HG03439 (cell line): ENCODE data around the gene BEND6.

ENCODE experiments used
- ATAC-seq: cut with Tn5 transposase; IDR thresholded peaks from one replicate; pipeline ENCODE4 v1.9.1; 2021; ENCODE audit warnings: mild to moderate bottlenecking, moderate library complexity; ENCODE audit not compliant: unreplicated experiment

The BEND6 gene, protein sequence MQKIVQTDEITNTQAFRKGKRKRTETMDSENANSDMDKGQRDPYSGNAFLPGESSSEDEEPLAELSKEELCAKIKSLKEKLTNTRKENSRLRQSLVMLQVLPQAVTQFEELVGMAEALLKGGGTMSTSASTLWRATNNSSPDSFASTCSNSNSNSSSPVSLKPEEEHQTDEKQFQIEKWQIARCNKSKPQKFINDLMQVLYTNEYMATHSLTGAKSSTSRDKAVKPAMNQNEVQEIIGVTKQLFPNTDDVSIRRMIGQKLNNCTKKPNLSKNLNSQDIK

DNA sequence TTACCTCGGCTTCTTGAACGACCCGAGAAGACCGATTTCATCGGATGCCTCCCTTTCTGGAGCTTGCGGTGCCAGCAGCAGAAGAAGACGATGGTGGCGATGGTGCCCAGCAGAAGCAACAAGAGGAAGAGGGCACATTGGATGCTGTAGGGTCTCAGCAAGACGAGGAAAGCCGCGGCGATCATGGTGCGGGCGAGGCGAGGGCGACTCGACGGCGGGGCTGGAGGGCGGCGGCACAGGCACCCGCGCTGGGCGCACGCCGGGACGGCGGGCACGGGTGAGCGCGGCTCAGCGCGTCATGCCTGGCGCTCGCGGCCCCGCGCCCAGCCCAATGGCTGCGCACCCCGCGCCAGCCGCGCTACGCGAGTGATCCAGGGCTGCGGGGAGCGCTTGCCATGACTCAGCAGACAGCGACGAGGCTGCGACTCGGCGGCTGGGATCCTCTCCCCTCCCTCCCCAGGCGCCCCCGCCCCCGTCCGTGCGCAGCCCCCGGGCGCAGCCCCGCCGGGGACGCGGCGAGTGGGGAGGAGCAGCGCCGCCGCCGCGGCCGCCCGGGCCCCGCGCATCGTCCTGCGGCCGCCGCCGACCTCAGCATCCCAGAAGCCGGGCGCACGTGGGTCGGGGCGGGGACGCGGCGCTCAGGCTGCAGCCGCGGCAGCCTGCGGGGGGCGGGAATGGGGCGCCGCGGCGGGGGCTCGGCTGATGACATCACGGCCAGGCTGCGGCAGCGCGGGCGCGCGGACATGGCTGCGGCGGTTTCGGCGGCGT is at the start of gene BEND6:
BEND6 (plus strand) TSS at position 705 of the 768 bp plus-strand sequence. CDS start 26,704 bp downstream, outside the sequence.
- peak; percentile 45 for ATAC-seq

DNA sequence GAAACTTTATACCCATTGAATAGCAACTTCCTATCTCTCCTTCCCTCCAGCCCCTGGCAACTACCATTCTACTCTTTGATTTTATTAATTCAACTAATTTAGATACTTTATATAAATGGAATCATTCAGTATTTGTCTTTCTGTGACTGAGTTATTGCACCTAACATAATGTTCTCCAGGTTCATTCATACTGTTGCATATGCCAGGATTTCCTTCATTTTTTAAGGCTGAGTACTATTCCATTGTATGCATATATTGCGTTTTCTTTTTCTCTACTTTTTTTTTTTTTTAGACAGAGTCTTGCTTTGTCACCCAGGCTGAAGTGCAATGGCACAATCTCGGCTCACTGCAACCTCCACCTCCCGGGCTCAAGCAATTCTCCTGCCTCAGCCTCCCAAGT is 49.5 kb upstream of the BEND6 start:
- ATAC-seq = no peak

DNA sequence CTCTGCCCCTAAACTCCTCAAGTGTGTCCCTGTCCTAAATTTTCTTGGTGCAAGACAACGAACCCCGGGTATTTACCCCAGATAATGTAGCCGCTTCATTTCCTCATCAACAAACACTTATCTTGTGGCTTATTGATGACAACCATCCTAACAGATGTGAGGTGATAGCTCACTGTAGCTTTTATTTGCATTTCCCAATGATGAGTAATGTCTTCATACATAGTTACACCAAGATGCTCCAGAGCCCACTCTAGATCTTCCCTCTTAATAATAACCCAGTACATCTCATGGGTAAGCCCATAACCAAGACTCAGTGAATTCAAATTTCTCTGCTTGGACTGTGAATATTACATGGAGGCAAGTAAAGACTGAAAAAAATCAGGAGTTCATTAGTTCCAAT is 48.2 kb upstream of the BEND6 start:
- ATAC-seq = no peak

DNA sequence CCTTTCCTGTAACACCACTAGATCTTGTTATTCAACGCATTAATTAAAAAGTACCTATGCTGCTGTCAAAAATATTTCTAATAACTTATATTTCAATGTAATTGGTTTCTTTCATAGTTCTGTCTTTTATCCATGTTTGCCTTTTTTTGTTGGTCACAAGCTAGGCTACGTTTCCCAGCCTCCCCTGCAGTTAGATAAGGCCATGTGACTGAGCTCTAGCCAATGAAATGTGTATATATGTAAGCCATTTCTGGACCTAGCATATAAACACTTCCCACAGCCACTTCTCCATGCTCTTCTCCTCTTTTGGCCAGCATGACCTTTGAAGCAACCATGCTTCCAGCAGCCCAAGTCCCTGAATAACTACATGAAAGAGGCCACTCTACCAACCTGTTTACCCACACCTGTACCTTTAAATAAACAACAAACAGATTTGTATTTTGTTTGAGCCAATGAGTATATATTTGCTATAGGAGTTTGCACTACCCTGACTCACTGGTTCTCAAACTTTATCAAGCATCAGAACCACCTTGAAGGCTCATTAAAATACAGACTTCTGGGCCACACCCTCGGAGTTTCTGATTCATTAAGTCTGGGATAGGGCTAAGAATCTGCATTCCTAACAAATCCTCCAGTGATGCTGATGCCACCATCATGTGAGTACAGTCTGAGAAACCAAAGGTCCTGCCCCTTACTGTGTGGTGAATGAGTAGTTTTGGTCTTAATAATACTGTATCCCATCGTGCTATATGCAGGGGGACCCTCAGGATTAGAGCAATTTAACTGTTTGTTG is 45.6 kb upstream of the BEND6 start:
- no peak for ATAC-seq

DNA sequence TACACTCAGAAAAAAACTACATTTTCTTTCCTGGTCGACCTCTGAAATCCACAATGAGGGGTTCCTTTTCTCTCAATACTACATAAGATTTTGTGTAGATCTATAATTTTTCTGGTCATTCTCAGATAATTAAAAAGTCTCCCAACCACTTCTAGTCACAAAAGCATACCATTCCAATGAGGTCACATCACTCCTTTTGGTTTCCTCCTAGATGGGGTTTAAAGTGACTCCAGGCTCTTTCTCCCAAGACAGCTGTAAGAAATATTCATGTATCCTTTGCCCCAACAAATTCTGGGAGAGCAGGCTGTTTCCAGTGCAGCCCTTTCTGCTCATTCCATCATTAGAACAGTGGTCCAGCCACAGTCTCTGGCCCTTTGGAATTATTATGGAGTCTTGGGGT is 43.1 kb upstream of the BEND6 start:
- no peak for ATAC-seq

DNA sequence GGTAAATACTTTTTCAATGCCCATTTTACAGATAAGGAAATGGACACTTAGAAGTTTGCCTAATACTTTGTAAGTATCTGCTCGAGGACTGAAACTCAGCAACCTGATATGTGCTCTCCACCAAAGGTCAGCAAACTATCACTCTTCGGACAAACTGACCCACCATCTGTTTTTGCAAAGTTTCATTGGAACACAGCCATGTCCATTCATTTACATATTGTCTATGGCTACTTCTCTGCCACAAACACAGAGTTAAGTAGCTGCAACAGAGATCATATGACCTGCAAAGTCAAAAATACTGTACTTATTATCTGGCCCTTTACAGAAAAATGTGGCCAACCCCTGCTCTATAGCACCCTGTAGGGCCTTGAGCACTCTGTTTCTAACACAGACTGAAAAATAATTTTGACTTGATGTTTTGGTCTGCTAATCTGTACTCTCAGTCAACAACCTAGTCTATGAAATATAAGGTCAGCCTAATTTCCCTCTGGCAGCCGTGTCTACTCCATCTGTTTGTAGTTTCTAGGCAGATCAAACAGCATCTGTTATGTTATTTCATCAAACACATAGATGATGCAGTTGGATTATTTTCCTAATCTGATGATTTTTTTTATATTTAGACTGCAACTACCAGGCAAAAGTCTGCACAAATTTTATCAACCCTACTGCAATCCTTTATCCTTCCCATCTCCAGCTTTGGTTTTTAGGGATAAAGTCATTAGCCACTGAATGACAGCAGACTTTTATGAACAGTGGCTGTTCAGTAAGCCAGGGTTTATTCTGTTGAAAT is 41.4 kb upstream of the BEND6 start:
- no peak for ATAC-seq

DNA sequence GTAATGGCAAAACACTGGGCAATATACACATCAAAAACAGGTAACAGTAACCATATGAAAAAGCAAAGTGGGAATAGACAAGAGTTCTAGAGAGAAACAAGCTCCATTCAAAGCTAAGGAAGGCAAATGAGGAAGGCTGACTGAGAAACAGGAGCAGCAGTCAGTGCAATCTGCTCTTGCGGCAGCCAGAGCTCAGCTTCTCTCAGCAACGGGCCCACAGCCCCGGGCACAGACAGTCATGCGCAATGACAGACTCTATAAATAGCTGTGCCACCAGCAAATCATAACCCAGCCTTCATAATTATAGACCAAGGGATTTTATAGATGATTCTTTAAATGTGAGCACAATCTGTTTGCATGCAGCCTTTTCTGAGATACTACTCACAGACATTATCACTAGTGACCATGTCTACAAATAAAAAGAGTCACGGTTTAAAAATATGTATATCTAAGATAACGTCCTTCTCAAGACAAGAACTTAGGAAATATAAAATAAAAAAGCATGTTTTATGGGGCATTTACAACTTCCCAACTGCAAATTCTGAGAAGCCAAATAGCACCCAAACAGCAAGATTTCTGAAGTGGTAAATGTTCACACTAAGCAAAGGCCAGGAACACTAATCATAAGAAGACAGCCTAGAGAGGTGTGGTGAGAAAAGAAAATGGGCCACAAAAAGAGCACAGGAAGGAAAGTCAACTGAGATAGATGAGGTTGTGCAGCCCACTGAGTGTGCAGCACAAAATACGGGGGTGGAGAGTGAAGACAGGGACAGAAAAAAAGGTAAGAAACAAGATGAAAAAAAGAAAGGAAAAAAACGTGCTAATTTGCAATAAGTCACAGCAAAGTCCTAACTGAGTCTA is 39.9 kb upstream of the BEND6 start:
- ATAC-seq = no peak

DNA sequence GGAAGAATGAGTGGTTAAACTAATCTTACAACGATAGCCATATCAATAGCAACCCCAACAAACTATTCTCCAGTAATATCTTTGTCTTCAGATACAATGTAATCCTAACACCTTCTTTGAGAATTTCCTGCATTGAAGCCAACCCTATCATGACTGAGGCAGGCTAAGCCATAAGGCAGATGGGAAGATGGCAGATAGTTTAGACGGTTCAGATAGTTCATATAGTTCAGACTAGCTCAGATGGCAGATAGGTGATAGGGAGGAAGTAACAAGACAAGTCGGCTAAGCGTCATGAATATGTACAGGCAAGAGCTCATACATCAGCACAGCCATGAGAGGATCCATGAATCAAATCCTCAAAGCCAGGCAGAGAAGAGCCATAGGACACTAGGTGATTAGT is 39.1 kb upstream of the BEND6 start:
- no peak for ATAC-seq

DNA sequence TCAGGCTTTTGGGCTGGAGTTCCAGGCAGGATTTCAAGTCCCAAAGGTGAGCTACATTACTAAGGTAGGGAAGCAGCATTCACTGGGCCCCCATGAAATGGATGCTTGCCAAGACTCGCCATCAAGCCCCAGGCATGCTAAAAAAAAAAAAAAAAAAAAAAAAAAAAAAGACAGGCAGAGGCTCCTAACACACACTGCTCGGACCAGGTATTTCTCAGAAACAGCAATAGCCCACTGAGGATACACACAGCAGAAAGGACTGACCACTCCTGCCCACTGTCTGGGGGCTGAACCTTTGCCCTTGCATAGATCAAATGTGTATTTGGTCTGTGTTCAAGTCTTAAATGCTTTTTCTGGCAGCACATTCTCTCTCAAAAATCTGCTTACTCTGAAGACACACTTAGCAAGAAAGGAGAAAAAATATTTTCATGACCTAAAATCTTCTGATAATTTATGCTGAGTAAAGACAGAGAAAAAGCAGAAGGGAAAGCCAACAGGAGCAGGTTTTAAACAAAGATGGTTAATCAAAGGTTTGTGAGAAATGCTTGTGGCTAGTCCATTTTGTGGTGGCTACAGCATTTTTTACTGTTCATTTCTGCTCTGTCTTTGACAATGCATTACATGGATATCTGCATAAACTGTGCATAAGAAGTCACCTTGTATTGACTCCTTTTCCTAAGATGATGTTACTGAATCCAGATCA is 37.9 kb upstream of the BEND6 start:
- ATAC-seq = no peak

DNA sequence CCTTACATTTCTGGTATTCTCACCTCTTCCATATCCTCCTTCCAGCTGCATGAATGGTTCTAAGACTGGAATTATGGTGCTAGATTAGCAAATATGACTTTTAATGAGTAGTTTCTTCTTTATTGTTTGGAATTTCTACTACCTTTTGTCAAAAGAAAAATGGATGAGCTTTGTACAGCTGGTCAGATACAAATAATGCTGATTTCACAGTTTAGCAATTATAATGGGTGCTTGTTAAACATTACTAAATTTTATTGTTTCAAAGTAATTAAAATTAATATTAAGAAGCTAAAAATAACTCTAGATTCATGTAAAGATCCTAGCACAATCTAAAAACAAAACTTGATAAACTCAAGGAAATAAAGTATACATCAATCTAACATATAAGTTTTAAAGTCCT is 32.3 kb upstream of the BEND6 start:
- ATAC-seq = no peak

DNA sequence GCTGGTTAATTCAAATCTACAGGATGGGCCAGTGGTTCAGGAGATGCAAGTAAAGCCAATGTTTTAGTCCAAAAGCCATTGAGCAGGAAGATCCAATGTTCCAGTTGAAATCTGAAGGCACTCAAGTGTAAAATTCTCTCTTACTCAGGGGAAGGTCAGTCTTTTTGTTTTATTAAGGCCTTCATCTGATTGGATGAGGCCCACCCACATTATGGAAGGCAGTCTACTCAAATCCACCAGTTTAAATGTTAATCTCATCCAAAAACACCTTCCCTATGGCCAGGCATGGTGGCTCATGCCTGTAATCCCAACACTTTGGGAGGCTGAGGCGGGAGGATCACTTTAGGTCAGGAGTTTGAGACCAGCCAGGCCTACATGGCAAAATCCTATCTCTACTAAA is 31.3 kb upstream of the BEND6 start:
- ATAC-seq = no peak

DNA sequence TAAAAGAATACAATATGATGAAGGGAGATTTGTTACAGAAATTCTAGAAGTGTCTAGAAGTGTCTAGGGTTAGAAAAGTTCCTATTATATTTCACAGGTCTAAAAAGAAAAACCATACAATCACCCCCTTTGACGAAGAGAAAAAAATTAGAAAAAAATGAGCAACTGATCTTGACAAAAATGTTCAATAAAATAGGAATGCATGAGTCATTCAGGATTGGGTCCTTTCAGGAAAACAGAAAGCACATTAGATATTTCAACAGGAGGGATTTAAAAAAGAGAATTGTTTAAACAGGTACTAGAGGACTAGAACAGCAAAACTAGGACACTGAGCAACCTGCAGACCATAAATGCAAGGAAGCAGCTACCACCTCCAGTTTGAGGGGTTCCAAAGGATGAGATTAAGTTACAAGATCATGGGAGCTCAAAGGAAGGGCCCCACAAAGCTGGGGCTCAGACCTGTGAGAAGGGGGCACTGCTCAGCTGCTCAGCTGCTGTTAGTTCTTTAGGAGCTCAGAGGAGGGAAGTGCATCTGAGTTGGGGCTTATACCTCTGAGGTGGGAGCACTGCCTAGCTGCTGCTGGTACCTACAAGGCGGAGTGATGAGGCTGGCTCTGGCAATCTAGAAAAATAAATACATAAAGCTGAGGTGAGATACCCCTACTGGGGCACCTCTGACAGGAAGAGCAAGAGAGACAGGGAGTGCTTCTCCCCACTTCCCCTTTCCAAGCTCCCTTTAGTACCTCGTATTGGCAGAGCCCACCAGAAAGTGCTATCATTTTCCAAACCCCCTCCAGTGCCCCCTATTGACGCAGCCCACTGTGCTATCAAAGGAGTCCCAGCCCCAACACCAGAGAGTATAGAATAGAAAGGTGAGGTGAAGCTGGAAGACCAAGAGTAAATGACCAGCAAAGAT is 27.1 kb upstream of the BEND6 start:
- ATAC-seq = no peak

DNA sequence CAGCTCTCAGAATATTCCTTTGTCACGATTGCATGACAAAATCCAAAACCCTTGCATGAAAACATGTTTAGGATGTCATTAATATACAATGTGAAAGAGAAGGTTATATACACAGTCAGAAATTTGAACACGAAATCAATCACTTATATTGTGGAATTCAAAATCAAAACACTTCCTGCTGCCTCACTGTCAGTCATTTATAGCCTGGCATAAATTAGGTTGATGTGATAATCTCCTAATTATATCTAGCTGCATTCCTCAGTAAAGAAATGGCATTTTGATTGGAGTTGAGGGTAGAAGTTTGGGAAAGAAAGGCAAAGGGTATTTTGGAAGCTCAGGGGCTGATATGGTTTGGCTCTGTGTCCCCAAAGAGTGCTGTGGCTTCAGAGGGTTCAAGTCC is 24.1 kb upstream of the BEND6 start:
- no peak for ATAC-seq

DNA sequence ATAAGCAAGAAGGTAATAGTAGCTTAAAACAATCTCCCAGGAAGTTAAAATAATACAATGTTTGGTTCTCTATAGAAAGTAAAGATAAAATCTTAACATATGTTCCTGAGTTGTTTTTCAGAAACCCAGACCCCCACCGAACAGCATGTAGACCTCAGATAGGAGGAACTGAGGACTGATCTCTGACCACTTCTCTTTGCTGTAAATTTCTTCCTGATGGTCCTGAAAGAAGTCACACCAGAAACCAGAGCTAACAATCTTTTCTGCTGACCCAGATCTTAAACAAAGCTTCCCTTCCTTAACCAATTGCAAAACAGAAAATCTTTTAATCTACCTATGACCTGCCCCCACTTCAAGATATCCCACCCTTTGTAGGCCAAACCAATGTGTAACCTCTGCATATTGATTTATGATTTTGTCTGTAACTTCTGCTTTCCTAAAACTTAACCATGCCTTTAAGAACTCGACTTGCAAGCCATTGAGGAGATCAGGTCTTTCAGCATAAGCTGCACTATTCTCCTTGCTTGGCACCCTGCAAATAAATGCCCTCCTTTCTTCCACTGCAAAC is 21.9 kb upstream of the BEND6 start:
- no peak for ATAC-seq

DNA sequence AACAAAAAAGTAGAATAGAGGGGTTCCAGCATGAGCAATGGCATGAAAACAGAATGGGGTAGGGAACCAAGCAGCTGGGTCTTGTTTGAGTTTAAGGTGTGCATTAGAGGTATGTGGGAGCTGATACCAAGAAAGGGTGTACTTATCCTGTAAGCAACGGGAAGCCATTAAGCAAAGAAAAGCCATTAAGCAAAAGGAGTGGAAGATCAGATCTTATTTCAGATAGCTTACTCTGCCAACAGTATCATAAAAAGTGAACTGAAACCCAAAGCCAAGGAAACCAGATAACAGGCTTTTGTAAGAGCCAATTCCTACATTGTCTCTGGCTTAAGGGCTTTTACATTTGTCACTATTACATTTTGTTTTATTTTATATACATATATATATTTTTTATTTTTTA is 21.3 kb upstream of the BEND6 start:
- ATAC-seq = no peak

DNA sequence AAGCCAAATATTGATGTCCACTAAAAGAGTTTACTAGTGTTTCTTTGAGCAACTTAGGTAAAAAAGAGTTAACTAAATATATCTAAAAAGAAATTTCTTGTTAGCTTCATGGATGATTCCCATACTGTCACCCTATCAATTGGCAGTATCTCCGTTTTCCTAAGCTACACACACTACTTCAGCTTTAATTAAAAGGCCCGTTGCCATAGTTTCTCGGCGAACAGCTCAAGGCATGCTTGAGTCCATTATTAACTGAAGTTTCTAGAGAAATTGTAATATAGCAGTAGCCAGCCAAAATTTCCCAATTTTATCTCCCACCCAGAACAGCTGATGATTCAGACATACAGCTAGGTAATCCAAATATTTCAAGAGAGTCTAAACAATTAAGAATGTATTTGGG is 20.0 kb upstream of the BEND6 start:
- ATAC-seq = no peak

DNA sequence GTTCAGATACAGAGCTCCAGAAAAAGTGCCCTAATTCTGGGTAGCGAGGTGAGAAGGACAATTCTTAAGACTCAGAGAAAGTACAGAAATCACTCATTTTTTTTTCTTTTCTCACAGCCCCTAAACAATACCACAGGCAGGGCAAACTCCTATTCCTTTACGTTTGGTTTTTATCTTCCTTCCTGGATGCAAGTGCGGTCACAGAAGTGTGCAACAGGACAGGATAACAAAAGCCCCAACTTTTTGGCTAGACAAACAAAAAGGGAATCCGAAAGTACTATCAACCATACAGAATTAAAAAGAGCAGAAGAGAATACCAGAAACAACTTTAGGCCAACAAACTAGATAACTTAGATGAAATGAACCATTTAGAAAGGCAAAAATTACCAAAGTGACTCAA is 18.4 kb upstream of the BEND6 start:
- ATAC-seq = no peak

DNA sequence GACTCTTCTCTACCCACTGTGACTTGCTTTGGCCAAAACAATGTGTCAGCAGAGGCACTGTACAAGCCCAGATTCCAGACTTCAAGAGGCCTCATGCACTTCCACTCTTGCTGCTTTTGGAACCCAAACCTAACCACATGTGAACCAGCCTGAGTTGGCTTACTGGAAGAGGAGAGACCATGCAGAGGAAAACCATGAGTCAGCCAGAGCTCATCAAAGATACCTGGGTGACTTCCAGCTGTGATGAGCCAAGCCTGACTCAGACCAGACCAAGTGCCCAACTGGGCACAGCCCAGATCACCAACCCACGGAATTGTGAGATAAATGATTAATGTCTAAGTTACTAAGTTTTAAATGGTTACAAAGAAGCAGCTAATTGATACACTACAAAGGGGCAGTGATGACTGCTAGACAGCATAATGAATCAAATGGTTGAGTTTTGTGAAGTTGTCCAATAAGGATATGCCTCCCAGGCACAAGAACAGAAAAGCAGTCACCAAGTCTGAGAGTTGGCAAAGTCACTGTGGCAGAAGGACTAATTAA is 16.2 kb upstream of the BEND6 start:
- no peak for ATAC-seq
